Measurements from ENCODE around the gene RALGPS1.

Gene RALGPS1

GRCh38 chr9:127078988-127079387 is 164.4 kb downstream of the RALGPS1 start:
- no peak for DNase-seq (ENCODE audit: low read depth in 2 of 2)

- no peak for DNase-seq (ENCODE audit: low read depth in 2 of 2)
These were observed 165.0 kb downstream of the RALGPS1 start for GRCh38 chr9:127079446-127080140.

- no peak for DNase-seq (ENCODE audit: low read depth in 2 of 2)
These were observed 166.9 kb downstream of the RALGPS1 start for GRCh38 chr9:127081250-127082185.

- no peak for DNase-seq (ENCODE audit: low read depth in 2 of 2)
These were observed 168.8 kb downstream of the RALGPS1 start for GRCh38 chr9:127083138-127083980.

GRCh38 chr9:127084076-127085039 is 169.8 kb downstream of the RALGPS1 start:
- no peak for DNase-seq (ENCODE audit: low read depth in 2 of 2)

GRCh38 chr9:127085186-127085585 is 170.6 kb downstream of the RALGPS1 start:
- no peak for DNase-seq (ENCODE audit: low read depth in 2 of 2)

GRCh38 chr9:127086771-127087170 is 172.2 kb downstream of the RALGPS1 start:
- DNase-seq (ENCODE audit: low read depth in 2 of 2) = no peak

- no peak for DNase-seq (ENCODE audit: low read depth in 2 of 2)
These were observed 172.8 kb downstream of the RALGPS1 start for GRCh38 chr9:127087411-127087810.

- DNase-seq (ENCODE audit: low read depth in 2 of 2) = no peak
These were observed 173.3 kb downstream of the RALGPS1 start for GRCh38 chr9:127087836-127088235.

- DNase-seq (ENCODE audit: low read depth in 2 of 2) = no peak
These were observed 174.4 kb downstream of the RALGPS1 start for GRCh38 chr9:127088724-127089615.

GRCh38 chr9:127089631-127090081 is 175.1 kb downstream of the RALGPS1 start:
- DNase-seq (ENCODE audit: low read depth in 2 of 2) = no peak

GRCh38 chr9:127090341-127090985 is 175.9 kb downstream of the RALGPS1 start:
- no peak for DNase-seq (ENCODE audit: low read depth in 2 of 2)

- no peak for DNase-seq (ENCODE audit: low read depth in 2 of 2)
These were observed 176.9 kb downstream of the RALGPS1 start for GRCh38 chr9:127091526-127091925.

- DNase-seq (ENCODE audit: low read depth in 2 of 2) = no peak
These were observed 177.5 kb downstream of the RALGPS1 start for GRCh38 chr9:127092041-127092608.

- DNase-seq (ENCODE audit: low read depth in 2 of 2) = no peak
These were observed 178.9 kb downstream of the RALGPS1 start for GRCh38 chr9:127093319-127094020.

GRCh38 chr9:127095411-127095810 is 180.8 kb downstream of the RALGPS1 start:
- DNase-seq (ENCODE audit: low read depth in 2 of 2) = no peak

GRCh38 chr9:127096208-127096607 is 181.6 kb downstream of the RALGPS1 start:
- DNase-seq (ENCODE audit: low read depth in 2 of 2) = no peak

GRCh38 chr9:127097683-127098082 is 183.1 kb downstream of the RALGPS1 start:
- DNase-seq (ENCODE audit: low read depth in 2 of 2) = no peak

Data from stimulated activated CD8-positive, alpha-beta memory T cell treated with anti-CD3 and anti-CD28 coated beads, Interleukin-7, amount 100 ng/mL, for 1 hour (primary cell).